ENCODE results near the gene GAS7.

- TF ChIP-seq POLR2A (IDR thresholded peaks at IDR 0.05; ENCODE audit: low read length), result no peak
- no peak for TF ChIP-seq GATA1 (IDR thresholded peaks at IDR 0.05; ENCODE audit: low read depth, low read length)
These were observed 2.0 kb downstream of the GAS7 start for GRCh38 chr17:10196384-10196895.
